ENCODE results near the gene OLFM2. TPM values are rescaled to one million over a fixed set of nuclear protein-coding genes. Genes with fewer than 3 reads are reported as not detected.

Gene OLFM2
- total and polyA plus RNA-seq, 2 experiments from 2014 or later, result 58.1 to 117 TPM

DNA sequence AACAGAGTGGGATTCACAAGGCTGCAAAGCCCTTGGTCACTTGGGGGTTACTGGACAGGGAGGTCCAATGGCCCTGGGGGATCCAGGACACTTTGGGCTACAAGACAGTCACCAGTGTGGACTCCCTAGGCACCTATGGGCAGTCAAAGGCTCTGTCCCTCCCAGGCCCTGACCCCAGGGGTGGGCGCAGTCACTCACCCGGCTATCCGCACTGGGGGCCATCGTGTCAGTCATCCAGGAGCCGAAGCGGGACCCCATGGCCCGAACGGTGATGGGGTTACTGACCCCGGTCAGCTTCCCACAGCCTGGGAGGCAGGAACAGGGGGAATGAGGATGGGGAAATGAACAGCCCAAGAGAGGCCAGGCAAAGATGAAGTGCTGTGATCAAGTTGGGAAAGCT lies 79.7 kb downstream of the OLFM2 start:
- TF ChIP-seq, protein P1, sequence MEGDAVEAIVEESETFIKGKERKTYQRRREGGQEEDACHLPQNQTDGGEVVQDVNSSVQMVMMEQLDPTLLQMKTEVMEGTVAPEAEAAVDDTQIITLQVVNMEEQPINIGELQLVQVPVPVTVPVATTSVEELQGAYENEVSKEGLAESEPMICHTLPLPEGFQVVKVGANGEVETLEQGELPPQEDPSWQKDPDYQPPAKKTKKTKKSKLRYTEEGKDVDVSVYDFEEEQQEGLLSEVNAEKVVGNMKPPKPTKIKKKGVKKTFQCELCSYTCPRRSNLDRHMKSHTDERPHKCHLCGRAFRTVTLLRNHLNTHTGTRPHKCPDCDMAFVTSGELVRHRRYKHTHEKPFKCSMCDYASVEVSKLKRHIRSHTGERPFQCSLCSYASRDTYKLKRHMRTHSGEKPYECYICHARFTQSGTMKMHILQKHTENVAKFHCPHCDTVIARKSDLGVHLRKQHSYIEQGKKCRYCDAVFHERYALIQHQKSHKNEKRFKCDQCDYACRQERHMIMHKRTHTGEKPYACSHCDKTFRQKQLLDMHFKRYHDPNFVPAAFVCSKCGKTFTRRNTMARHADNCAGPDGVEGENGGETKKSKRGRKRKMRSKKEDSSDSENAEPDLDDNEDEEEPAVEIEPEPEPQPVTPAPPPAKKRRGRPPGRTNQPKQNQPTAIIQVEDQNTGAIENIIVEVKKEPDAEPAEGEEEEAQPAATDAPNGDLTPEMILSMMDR (conservative IDR thresholded peaks at IDR 0.05; ENCODE audit: low read depth in 2 of 2), result no peak
- TF ChIP-seq, protein P2, sequence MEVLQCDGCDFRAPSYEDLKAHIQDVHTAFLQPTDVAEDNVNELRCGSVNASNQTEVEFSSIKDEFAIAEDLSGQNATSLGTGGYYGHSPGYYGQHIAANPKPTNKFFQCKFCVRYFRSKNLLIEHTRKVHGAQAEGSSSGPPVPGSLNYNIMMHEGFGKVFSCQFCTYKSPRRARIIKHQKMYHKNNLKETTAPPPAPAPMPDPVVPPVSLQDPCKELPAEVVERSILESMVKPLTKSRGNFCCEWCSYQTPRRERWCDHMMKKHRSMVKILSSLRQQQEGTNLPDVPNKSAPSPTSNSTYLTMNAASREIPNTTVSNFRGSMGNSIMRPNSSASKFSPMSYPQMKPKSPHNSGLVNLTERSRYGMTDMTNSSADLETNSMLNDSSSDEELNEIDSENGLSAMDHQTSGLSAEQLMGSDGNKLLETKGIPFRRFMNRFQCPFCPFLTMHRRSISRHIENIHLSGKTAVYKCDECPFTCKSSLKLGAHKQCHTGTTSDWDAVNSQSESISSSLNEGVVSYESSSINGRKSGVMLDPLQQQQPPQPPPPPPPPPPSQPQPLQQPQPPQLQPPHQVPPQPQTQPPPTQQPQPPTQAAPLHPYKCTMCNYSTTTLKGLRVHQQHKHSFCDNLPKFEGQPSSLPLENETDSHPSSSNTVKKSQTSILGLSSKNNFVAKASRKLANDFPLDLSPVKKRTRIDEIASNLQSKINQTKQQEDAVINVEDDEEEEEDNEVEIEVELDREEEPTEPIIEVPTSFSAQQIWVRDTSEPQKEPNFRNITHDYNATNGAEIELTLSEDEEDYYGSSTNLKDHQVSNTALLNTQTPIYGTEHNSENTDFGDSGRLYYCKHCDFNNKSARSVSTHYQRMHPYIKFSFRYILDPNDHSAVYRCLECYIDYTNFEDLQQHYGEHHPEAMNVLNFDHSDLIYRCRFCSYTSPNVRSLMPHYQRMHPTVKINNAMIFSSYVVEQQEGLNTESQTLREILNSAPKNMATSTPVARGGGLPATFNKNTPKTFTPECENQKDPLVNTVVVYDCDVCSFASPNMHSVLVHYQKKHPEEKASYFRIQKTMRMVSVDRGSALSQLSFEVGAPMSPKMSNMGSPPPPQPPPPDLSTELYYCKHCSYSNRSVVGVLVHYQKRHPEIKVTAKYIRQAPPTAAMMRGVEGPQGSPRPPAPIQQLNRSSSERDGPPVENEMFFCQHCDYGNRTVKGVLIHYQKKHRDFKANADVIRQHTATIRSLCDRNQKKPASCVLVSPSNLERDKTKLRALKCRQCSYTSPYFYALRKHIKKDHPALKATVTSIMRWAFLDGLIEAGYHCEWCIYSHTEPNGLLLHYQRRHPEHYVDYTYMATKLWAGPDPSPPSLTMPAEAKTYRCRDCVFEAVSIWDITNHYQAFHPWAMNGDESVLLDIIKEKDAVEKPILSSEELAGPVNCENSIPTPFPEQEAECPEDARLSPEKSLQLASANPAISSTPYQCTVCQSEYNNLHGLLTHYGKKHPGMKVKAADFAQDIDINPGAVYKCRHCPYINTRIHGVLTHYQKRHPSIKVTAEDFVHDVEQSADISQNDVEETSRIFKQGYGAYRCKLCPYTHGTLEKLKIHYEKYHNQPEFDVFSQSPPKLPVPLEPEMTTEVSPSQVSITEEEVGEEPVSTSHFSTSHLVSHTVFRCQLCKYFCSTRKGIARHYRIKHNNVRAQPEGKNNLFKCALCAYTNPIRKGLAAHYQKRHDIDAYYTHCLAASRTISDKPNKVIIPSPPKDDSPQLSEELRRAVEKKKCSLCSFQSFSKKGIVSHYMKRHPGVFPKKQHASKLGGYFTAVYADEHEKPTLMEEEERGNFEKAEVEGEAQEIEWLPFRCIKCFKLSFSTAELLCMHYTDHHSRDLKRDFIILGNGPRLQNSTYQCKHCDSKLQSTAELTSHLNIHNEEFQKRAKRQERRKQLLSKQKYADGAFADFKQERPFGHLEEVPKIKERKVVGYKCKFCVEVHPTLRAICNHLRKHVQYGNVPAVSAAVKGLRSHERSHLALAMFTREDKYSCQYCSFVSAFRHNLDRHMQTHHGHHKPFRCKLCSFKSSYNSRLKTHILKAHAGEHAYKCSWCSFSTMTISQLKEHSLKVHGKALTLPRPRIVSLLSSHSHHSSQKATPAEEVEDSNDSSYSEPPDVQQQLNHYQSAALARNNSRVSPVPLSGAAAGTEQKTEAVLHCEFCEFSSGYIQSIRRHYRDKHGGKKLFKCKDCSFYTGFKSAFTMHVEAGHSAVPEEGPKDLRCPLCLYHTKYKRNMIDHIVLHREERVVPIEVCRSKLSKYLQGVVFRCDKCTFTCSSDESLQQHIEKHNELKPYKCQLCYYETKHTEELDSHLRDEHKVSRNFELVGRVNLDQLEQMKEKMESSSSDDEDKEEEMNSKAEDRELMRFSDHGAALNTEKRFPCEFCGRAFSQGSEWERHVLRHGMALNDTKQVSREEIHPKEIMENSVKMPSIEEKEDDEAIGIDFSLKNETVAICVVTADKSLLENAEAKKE (CRISPR knock-in tag; IDR thresholded peaks at IDR 0.05), result no peak
- TF ChIP-seq EZH2phosphoT487 (IDR thresholded peaks at IDR 0.05; ENCODE audit: unreplicated experiment) (no peak), ZNF114 (CRISPR knock-in tag; IDR thresholded peaks at IDR 0.05) (no peak), JUNB (IDR thresholded peaks at IDR 0.05; ENCODE audit: unreplicated experiment) (no peak), POLR2AphosphoS5 (IDR thresholded peaks at IDR 0.05; ENCODE audit: low read depth) (no peak), STAT1 (IDR thresholded peaks at IDR 0.05; ENCODE audit: unreplicated experiment) (no peak), ZNF331 (CRISPR knock-in tag; IDR thresholded peaks at IDR 0.05; ENCODE audit: low read depth) (no peak), CREB1 (CRISPR knock-in tag; IDR thresholded peaks at IDR 0.05; ENCODE audit: low read depth) (no peak), NANOG (IDR thresholded peaks at IDR 0.05; ENCODE audit: borderline replicate concordance) (no peak), EZH2 (IDR thresholded peaks at IDR 0.05; ENCODE audit: low read depth, unreplicated experiment) (no peak)
- TF ChIP-seq, protein P3, sequence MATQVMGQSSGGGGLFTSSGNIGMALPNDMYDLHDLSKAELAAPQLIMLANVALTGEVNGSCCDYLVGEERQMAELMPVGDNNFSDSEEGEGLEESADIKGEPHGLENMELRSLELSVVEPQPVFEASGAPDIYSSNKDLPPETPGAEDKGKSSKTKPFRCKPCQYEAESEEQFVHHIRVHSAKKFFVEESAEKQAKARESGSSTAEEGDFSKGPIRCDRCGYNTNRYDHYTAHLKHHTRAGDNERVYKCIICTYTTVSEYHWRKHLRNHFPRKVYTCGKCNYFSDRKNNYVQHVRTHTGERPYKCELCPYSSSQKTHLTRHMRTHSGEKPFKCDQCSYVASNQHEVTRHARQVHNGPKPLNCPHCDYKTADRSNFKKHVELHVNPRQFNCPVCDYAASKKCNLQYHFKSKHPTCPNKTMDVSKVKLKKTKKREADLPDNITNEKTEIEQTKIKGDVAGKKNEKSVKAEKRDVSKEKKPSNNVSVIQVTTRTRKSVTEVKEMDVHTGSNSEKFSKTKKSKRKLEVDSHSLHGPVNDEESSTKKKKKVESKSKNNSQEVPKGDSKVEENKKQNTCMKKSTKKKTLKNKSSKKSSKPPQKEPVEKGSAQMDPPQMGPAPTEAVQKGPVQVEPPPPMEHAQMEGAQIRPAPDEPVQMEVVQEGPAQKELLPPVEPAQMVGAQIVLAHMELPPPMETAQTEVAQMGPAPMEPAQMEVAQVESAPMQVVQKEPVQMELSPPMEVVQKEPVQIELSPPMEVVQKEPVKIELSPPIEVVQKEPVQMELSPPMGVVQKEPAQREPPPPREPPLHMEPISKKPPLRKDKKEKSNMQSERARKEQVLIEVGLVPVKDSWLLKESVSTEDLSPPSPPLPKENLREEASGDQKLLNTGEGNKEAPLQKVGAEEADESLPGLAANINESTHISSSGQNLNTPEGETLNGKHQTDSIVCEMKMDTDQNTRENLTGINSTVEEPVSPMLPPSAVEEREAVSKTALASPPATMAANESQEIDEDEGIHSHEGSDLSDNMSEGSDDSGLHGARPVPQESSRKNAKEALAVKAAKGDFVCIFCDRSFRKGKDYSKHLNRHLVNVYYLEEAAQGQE (IDR thresholded peaks at IDR 0.05; ENCODE audit: unreplicated experiment), result no peak
- TF ChIP-seq, protein P4, sequence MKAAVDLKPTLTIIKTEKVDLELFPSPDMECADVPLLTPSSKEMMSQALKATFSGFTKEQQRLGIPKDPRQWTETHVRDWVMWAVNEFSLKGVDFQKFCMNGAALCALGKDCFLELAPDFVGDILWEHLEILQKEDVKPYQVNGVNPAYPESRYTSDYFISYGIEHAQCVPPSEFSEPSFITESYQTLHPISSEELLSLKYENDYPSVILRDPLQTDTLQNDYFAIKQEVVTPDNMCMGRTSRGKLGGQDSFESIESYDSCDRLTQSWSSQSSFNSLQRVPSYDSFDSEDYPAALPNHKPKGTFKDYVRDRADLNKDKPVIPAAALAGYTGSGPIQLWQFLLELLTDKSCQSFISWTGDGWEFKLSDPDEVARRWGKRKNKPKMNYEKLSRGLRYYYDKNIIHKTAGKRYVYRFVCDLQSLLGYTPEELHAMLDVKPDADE (IDR thresholded peaks at IDR 0.05), result no peak
- H3K27me3 ChIP-seq (ENCODE audit: insufficient read depth), result no peaks in the 10 kb centered on the region
- no peaks in the 10 kb centered on the region for H3K79me2 ChIP-seq (replicated peaks; ENCODE audit: insufficient read depth)
- no peaks in the 10 kb centered on the region for H3K9me2 ChIP-seq (ENCODE audit: insufficient read depth)
- no peak overlapping the region for H3K4me3 Mint-ChIP-seq
- no peak overlapping the region for H2AFZ ChIP-seq
- H3K27ac ChIP-seq (ENCODE audit: low read depth), result no peak overlapping the region
- ATAC-seq, result no peak
- no peak overlapping the region for H3K4me3 ChIP-seq
- DNase-seq (ENCODE audit: low spot score), result no peak
- no peaks in the 10 kb centered on the region; the same call in 2 of the 3 replicates for H3K9me3 Mint-ChIP-seq
- H3K36me3 ChIP-seq (ENCODE audit: insufficient read depth), result no peaks in the 10 kb centered on the region; the same call in 1 of the 2 replicates
- H3K27ac Mint-ChIP-seq, result no peak overlapping the region
- peaks cover 9% of the 10 kb centered on the region for H3K27me3 Mint-ChIP-seq (ENCODE audit: insufficient read depth, low read depth, poor library complexity)
- H3K4me1 ChIP-seq (ENCODE audit: insufficient read depth), result no peaks in the 10 kb centered on the region; the same call in 1 of the 2 replicates
- no peaks in the 10 kb centered on the region for H3F3A ChIP-seq (replicated peaks; ENCODE audit: low read depth)
- no peak overlapping the region for H3K4me2 ChIP-seq
- peaks cover 36% of the 10 kb centered on the region; the same call in 2 of the 3 replicates for H3K36me3 Mint-ChIP-seq (ENCODE audit: low read depth)
- peaks cover 5% of the 10 kb centered on the region for H4K20me1 ChIP-seq (replicated peaks; ENCODE audit: insufficient read depth)
- H3K4me1 Mint-ChIP-seq, result no peaks in the 10 kb centered on the region; the same call in 2 of the 3 replicates
